ENCODE results near the gene EHMT1. TPM values are rescaled to one million over a fixed set of nuclear protein-coding genes. Genes with fewer than 3 reads are reported as not detected.

Gene EHMT1
- total RNA-seq, 1 donor = 46.3 TPM

- Histone ChIP-seq H3K4me3 (ENCODE audit: insufficient read depth, low read length) (no peak overlapping the region), H3K4me2 (ENCODE audit: insufficient read depth, low read length) (no peak overlapping the region), H3K27me3 (ENCODE audit: insufficient read depth, low read length) (no peaks in the 10 kb centered on the region), H3K36me3 (ENCODE audit: insufficient read depth, low read length) (peaks cover 48% of the 10 kb centered on the region), H4K20me1 (ENCODE audit: insufficient read depth, low read length) (peaks cover 6% of the 10 kb centered on the region), H2AFZ (ENCODE audit: low read length) (no peak overlapping the region), H3K27ac (ENCODE audit: low read depth, low read length) (no peak overlapping the region), H3K79me2 (ENCODE audit: insufficient read depth, low read length) (peaks cover 31% of the 10 kb centered on the region), H3K4me1 (ENCODE audit: insufficient read depth, low read length) (peaks cover 15% of the 10 kb centered on the region), H3K9me3 (ENCODE audit: low read depth, low read length) (peaks cover 4% of the 10 kb centered on the region)
- no peak for DNase-seq (ENCODE audit: insufficient read length, low spot score, missing footprints)
- no peak for TF ChIP-seq CTCF (IDR thresholded peaks at IDR 0.05; ENCODE audit: extremely low read depth, low read depth, low read length)
Measured at GRCh38 chr9:137755261-137755927, 136.6 kb downstream of the EHMT1 start.

- H3K9me3 ChIP-seq (ENCODE audit: low read depth, low read length) = peaks cover 4% of the 10 kb centered on the region
- H3K4me2 ChIP-seq (ENCODE audit: insufficient read depth, low read length) = no peak overlapping the region
- peaks cover 6% of the 10 kb centered on the region for H4K20me1 ChIP-seq (ENCODE audit: insufficient read depth, low read length)
- H3K27ac ChIP-seq (ENCODE audit: low read depth, low read length) = no peak overlapping the region
- peak; percentile 73 for DNase-seq (ENCODE audit: insufficient read length, low spot score, missing footprints)
- H3K36me3 ChIP-seq (ENCODE audit: insufficient read depth, low read length) = peaks cover 48% of the 10 kb centered on the region
- H3K4me3 ChIP-seq (ENCODE audit: insufficient read depth, low read length) = no peak overlapping the region
- H2AFZ ChIP-seq (ENCODE audit: low read length) = no peak overlapping the region
- peaks cover 15% of the 10 kb centered on the region for H3K4me1 ChIP-seq (ENCODE audit: insufficient read depth, low read length)
- no peak for TF ChIP-seq CTCF (IDR thresholded peaks at IDR 0.05; ENCODE audit: extremely low read depth, low read depth, low read length)
- peaks cover 30% of the 10 kb centered on the region for H3K79me2 ChIP-seq (ENCODE audit: insufficient read depth, low read length)
- no peaks in the 10 kb centered on the region for H3K27me3 ChIP-seq (ENCODE audit: insufficient read depth, low read length)
Measured at GRCh38 chr9:137756045-137756744, 137.4 kb downstream of the EHMT1 start.

GRCh38 chr9:137757139-137757538 is 138.3 kb downstream of the EHMT1 start:
- Histone ChIP-seq H3K79me2 (ENCODE audit: insufficient read depth, low read length) (peaks cover 33% of the 10 kb centered on the region), H3K4me3 (ENCODE audit: insufficient read depth, low read length) (no peak overlapping the region), H3K27ac (ENCODE audit: low read depth, low read length) (peak overlapping the region; percentile 44), H3K36me3 (ENCODE audit: insufficient read depth, low read length) (peaks cover 49% of the 10 kb centered on the region), H3K9me3 (ENCODE audit: low read depth, low read length) (peaks cover 4% of the 10 kb centered on the region), H3K27me3 (ENCODE audit: insufficient read depth, low read length) (no peaks in the 10 kb centered on the region), H3K4me2 (ENCODE audit: insufficient read depth, low read length) (peak overlapping the region; percentile 72), H3K4me1 (ENCODE audit: insufficient read depth, low read length) (peaks cover 15% of the 10 kb centered on the region), H4K20me1 (ENCODE audit: insufficient read depth, low read length) (peaks cover 2% of the 10 kb centered on the region), H2AFZ (ENCODE audit: low read length) (no peak overlapping the region)
- DNase-seq (ENCODE audit: insufficient read length, low spot score, missing footprints) = peak; percentile 69
- TF ChIP-seq CTCF (IDR thresholded peaks at IDR 0.05; ENCODE audit: extremely low read depth, low read depth, low read length) = no peak

- peaks cover 54% of the 10 kb centered on the region for H3K36me3 ChIP-seq (ENCODE audit: insufficient read depth, low read length)
- H2AFZ ChIP-seq (ENCODE audit: low read length) = peak overlapping the region; percentile 2
Measured at GRCh38 chr9:137757613-137758029, 138.8 kb downstream of the EHMT1 start.

More at GRCh38 chr9:137757613-137758029, 138.8 kb downstream of the EHMT1 start:
- Histone ChIP-seq H3K27ac (ENCODE audit: low read depth, low read length) (peak overlapping the region; percentile 44), H3K79me2 (ENCODE audit: insufficient read depth, low read length) (peaks cover 33% of the 10 kb centered on the region), H3K27me3 (ENCODE audit: insufficient read depth, low read length) (no peaks in the 10 kb centered on the region), H3K4me3 (ENCODE audit: insufficient read depth, low read length) (peak overlapping the region; percentile 45), H3K9me3 (ENCODE audit: low read depth, low read length) (peaks cover 4% of the 10 kb centered on the region), H4K20me1 (ENCODE audit: insufficient read depth, low read length) (peaks cover 2% of the 10 kb centered on the region), H3K4me2 (ENCODE audit: insufficient read depth, low read length) (peak overlapping the region; percentile 72), H3K4me1 (ENCODE audit: insufficient read depth, low read length) (peaks cover 15% of the 10 kb centered on the region)
- no peak for TF ChIP-seq CTCF (IDR thresholded peaks at IDR 0.05; ENCODE audit: extremely low read depth, low read depth, low read length)
- DNase-seq (ENCODE audit: insufficient read length, low spot score, missing footprints) = peak; percentile 93
